B cell (primary cell): ENCODE results near the gene SNCB. TPM values are rescaled to one million over a fixed set of nuclear protein-coding genes. Genes with fewer than 3 reads are reported as not detected.

Experiments used
- ATAC-seq: fragments of 200-7000 bp; cut with Tn5 transposase; one replicate; pipeline ENCODE4 v1.10.0; 2021; ENCODE audit warnings: low read depth, mild to moderate bottlenecking, moderate number of reproducible peaks, moderate library complexity
- CTCF ChIA-PET: fragments of 350-600 bp; sonication (Branson Sonifier 250); formaldehyde crosslinking; loops from one replicate; lab custom pipeline; 2021; ENCODE audit warnings: antibody characterized with exemption, inconsistent platforms; lab: Charles Lee
- POLR2A ChIA-PET: fragments of 350-600 bp; sonication (Branson Sonifier 250); formaldehyde crosslinking; loops from one replicate; lab custom pipeline; 2021; ENCODE audit warnings: antibody characterized with exemption; lab: Charles Lee
- DNase-seq: peaks from one replicate; pipeline ENCODE4 v3.0.0; 2013
- H2AFZ ChIP-seq: 2 replicates; pipeline ENCODE4 v1.6.1; 2012; ENCODE audit warnings: mild to moderate bottlenecking, low read depth, low read length; ENCODE audit not compliant: insufficient read depth, poor library complexity, severe bottlenecking
- H3K27ac ChIP-seq, 2 donors: 1 replicate in 1 of 2; 2 replicates in 1 of 2; pipeline ENCODE4 v1.5.1; 2012 to 2013; ENCODE audit warnings: low read length in 2 of 2, mild to moderate bottlenecking in 2 of 2, moderate library complexity in 1 of 2
- H3K27me3 ChIP-seq, 4 experiments: fragments of 200-600 bp in 1 of 4; sonication (generic) in 1 of 4; replicated peaks in 1 of 4; 1 replicate in 2 of 4; 2 replicates in 2 of 4; pipeline versions ENCODE4 v1.6.1 to v1.7.0; 2013 to 2016; ENCODE audit warnings: low read length in 3 of 4, mild to moderate bottlenecking in 2 of 4, mixed read lengths in 1 of 4, moderate library complexity in 1 of 4; ENCODE audit not compliant: insufficient read depth in 4 of 4, control insufficient read depth in 3 of 4; ENCODE audit errors: control extremely low read depth in 1 of 4
- H3K36me3 ChIP-seq, 2 experiments: replicated peaks in 1 of 2; 1 replicate in 1 of 2; 2 replicates in 1 of 2; pipeline versions ENCODE4 v1.6.1 to v1.7.1; 2013; ENCODE audit warnings: low read length in 1 of 2; ENCODE audit not compliant: insufficient read depth in 2 of 2, control insufficient read depth in 1 of 2; ENCODE audit errors: control extremely low read depth in 1 of 2, extremely low read depth in 1 of 2
- H3K4me1 ChIP-seq, 2 donors: fragments of 200-600 bp in 1 of 2; sonication (generic) in 1 of 2; 1 replicate in 1 of 2; 2 replicates in 1 of 2; pipeline versions ENCODE4 v1.5.1 to v1.6.1; 2013 to 2017; ENCODE audit warnings: low read length in 2 of 2; ENCODE audit not compliant: control insufficient read depth in 2 of 2, insufficient read depth in 2 of 2
- H3K4me2 ChIP-seq: replicated peaks from 2 replicates; pipeline ENCODE3; 2012; ENCODE audit warnings: mild to moderate bottlenecking, low read depth, low read length; ENCODE audit not compliant: poor library complexity, severe bottlenecking
- H3K4me3 ChIP-seq, 5 experiments: fragments of 200-600 bp in 1 of 5; sonication (generic) in 1 of 5; 1 replicate in 3 of 5; 2 replicates in 2 of 5; pipeline versions ENCODE4 v1.5.1 to v1.7.0; 2011 to 2016; ENCODE audit warnings: low read length in 4 of 5, mild to moderate bottlenecking in 4 of 5, low read depth in 2 of 5, control low read depth in 1 of 5, moderate library complexity in 1 of 5; ENCODE audit not compliant: insufficient read depth in 1 of 5; ENCODE audit errors: control extremely low read depth in 1 of 5, extremely low read depth in 1 of 5
- H3K79me2 ChIP-seq: fragments of 200-600 bp; sonication (generic); one replicate; pipeline ENCODE4 v1.6.0; 2016; ENCODE audit warnings: low read length; ENCODE audit not compliant: control insufficient read depth, insufficient read depth
- H3K9ac ChIP-seq: fragments of 200-600 bp; sonication (generic); 2 replicates; pipeline ENCODE4 v1.6.1; 2017; ENCODE audit warnings: mild to moderate bottlenecking, low read length, moderate library complexity
- H3K9me3 ChIP-seq, 3 donors: one replicate each; pipeline versions ENCODE4 v1.6.1 to v1.7.1; 2013; ENCODE audit warnings: low read length in 2 of 3; ENCODE audit not compliant: control insufficient read depth in 2 of 3, insufficient read depth in 1 of 3; ENCODE audit errors: control extremely low read depth in 1 of 3
- H4K20me1 ChIP-seq: 2 replicates; pipeline ENCODE4 v1.6.0; 2012; ENCODE audit warnings: mild to moderate bottlenecking, low read length; ENCODE audit not compliant: insufficient read depth, control insufficient read depth, poor library complexity, severe bottlenecking
- H3K27ac Mint-ChIP-seq: one replicate; pipeline ENCODE4 v1.8.0; 2021; ENCODE audit warnings: mixed read lengths
- H3K27me3 Mint-ChIP-seq: one replicate; pipeline ENCODE4 v1.8.0; 2021; ENCODE audit warnings: mixed read lengths
- H3K4me1 Mint-ChIP-seq: one replicate; pipeline ENCODE4 v1.8.0; 2021; ENCODE audit warnings: mixed read lengths
- H3K4me3 Mint-ChIP-seq: one replicate; pipeline ENCODE4 v1.8.0; 2021; ENCODE audit warnings: mixed read lengths
- H3K9me3 Mint-ChIP-seq: one replicate; pipeline ENCODE4 v1.8.0; 2022; ENCODE audit warnings: mixed read lengths; ENCODE audit not compliant: insufficient read depth
- CTCF ChIP-seq: fragments of 200-600 bp; IDR thresholded peaks from one replicate; pipeline ENCODE4 v1.8.0; 2022; ENCODE audit warnings: antibody characterized with exemption, mild to moderate bottlenecking
- EZH2 ChIP-seq: IDR thresholded peaks from 2 replicates; pipeline ENCODE4 v1.6.1; 2012; ENCODE audit warnings: borderline replicate concordance, low read depth, mild to moderate bottlenecking, moderate library complexity, low read length; ENCODE audit not compliant: insufficient read depth, poor library complexity, severe bottlenecking
- WGBS: methylation state at CpG from one replicate; pipeline ENCODE4 v1.1.5; 2013; ENCODE audit warnings: missing lambda C conversion rate; ENCODE audit not compliant: insufficient coverage; 5-methylcytosine and 5-hydroxymethylcytosine counted together
- intact Hi-C: fragments of 100-400 bp; cut with micrococcal nuclease; formaldehyde crosslinking; loops from one replicate; pipeline ENCODE4 v1.10.0; 2022
- polyA plus RNA-seq: library from polyadenylated mRNA; depleted of rRNA; stranded (reverse); fragments of >200 nt; gene quantifications from 2 replicates; pipeline ENCODE4 v1.2.3, GENCODE V29; 2012
- total RNA-seq, 2 donors: library from RNA; stranded (reverse); fragments of 120-200 nt in 1 of 2; gene quantifications; 1 replicate in 1 of 2; 2 replicates in 1 of 2; pipeline versions ENCODE4 v1.2.3 to v1.2.4, GENCODE V29; 2013 to 2022

SNCB gene
- total and polyA plus RNA-seq, 2 donors (not counting 1 experiment from before 2014, with no cell fraction given): 0.09 TPM; not detected in 1

DNA sequence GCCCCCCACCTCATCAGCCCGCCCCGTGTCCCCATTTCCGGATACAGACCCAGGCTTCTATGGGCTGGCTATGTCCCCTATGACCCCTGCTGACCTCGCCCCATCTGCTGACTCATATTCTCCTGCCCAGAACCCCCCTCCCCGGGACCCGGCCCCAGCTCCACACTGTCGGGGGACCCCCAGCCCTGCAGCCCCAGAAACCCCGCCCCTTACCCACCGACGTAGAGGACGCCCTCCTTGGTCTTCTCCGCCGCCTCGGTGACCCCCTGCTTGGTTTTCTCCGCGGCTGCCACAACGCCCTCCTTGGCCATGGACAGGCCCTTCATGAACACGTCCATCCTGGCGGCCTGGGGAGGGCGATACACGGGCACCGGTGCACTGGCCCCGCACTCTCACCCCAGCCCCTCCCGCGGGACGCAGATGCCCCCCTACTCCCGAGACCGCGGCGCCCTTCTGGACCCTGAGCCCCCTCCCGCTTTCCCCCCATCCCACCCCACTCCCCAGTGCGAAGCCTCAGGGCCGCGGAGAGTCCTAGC is 949 bp downstream of the SNCB start:
- Histone ChIP-seq H3K79me2 (no peaks in the 10 kb centered on the region), H4K20me1 (no peaks in the 10 kb centered on the region), H3K36me3 (no peaks in the 10 kb centered on the region), H3K9me3 (peaks cover 0 to 9% (median 0%) of the 10 kb centered on the region in 3 donors), H3K4me3 (peak overlapping the region in 4 of 5 experiments; percentile 31 to 69 (median 51)), H3K27me3 (peaks cover 0 to 39% (median 21%) of the 10 kb centered on the region in 4 experiments), H3K4me1 (peaks cover 50 to 58% of the 10 kb centered on the region in 2 donors), H2AFZ (peak overlapping the region; percentile 73), H3K9ac (peak overlapping the region; percentile 68), H3K4me2 (peak overlapping the region; percentile 100), H3K27ac (no peak overlapping the region)
- intact Hi-C loops: no loop called here
- ChIA-PET CTCF (interaction anchor here (0.9 to 2.9 kb wide), 5 partner anchors 8 to 213 kb away, joined by 3 to 21 read pairs (median 3); partner anchors contain the start of gene CLTB), POLR2A (interaction anchor here (1.4 to 1.6 kb wide), 2 partner anchors 18 to 92 kb away, joined by 3 to 12 read pairs; partner anchors contain the start of genes RNF44 and TSPAN17)
- H3K9me3 Mint-ChIP-seq: no peaks in the 10 kb centered on the region
- peaks cover 34% of the 10 kb centered on the region for H3K27me3 Mint-ChIP-seq
- peaks cover 58% of the 10 kb centered on the region for H3K4me1 Mint-ChIP-seq
- WGBS: 14% methylated on average over 33 of the region's 34 CpGs
- no peak overlapping the region for H3K27ac Mint-ChIP-seq
- ATAC-seq: no peak
- TF ChIP-seq EZH2 (no peak), CTCF (no peak)
- DNase-seq: no peak
- H3K4me3 Mint-ChIP-seq: peak overlapping the region; percentile 86
